Ramos (cell line): ENCODE data around the gene CAMK1G.

Source experiments
- in situ Hi-C: fragments of 300-500 bp; cut with MboI; formaldehyde crosslinking; loops from one replicate; pipeline ENCODE4 v1.14.3; 2022; ENCODE audit warnings: low sequenced_read_pairs; ENCODE audit not compliant: unreplicated experiment

Gene CAMK1G

DNA sequence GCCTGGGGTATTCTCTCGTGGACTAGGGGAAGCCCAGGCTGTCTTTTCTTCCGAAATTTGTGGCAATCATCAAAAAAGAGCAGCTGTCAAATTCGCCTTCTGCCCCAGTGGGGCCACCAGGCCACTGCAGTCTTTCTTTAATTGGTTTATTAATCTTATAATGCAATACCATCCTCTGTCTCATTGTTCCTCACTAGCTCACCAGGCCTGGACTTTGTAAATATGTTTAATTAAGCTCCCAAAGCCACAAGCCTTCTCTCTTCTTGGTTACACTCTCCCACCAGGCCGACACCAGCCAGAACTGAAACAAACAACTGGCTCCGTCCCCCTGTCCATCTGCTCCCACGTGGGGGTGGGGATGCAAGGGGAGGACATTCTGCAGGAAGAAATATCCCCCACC, 22.0 kb upstream of the CAMK1G start:
- in situ Hi-C loops, result no loop called here

GRCh38 chr1:209564849-209565248, 18.7 kb upstream of the CAMK1G start:
- in situ Hi-C loops, result no loop called here

- in situ Hi-C loops, result no loop called here
Observed at GRCh38 chr1:209565759-209566678, 17.5 kb upstream of the CAMK1G start.

DNA sequence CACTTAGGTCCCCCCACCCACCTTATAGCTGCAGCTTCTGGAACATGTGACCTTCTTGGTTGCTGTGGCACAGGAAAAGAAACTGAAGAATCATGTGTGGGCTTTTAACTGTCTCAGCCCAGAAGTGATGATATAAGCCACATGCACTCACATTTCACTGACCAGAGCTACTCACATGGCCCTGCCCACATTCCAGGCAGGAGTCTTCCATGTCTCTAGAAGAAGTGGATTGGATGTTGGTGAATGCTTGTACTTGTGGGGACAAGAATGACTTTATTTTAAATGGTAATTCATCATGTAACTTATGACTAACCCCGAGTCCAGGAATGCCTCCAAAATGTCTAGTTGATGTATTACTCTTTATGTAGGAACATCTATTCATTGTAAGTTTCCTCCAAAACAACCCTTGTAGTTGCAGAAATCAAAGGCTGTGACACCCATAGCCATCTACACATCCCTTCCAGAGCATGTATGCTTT, 15.8 kb upstream of the CAMK1G start:
- in situ Hi-C loops, result no loop called here

DNA sequence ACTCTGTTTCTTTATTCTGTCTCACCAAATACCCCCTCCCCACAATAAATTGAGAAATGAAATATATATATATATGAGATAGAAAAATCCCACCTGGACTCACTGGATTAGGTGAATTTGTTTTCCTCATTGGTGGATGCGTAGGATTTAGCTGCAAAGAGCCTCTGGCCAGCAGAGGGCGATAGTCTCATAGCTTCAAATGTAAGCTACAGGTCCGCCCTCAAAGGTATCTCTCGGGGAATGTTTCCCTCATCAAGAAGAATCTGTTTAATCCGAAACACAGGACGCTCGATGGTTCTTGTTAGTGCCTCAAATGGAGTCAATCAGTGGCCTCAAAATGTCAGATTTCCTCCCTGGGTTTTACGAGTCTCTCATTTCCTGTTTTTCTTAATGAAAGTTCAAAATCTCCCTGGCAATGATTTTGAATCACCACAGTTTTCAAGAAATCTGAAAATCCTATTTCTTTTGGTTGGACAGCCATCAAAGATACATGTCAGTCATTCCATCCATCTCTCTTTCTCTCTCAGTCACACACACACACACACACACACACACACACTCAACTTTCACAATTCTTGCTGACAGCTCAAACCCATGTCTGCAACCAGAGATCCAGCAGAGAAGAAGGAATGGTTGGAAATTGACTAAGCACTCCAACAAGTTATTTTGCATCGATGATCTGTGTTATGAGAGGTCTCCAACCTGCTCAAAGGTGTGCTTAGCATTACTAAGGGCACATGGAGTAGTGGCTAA, 13.9 kb upstream of the CAMK1G start:
- in situ Hi-C loops, result no loop called here

GRCh38 chr1:209570743-209571142, 12.8 kb upstream of the CAMK1G start:
- in situ Hi-C loops, result no loop called here

- in situ Hi-C loops, result no loop called here
Observed at GRCh38 chr1:209576392-209577197, 6.9 kb upstream of the CAMK1G start.

- in situ Hi-C loops, result no loop called here
Observed at GRCh38 chr1:209577346-209577745, 6.2 kb upstream of the CAMK1G start.

- in situ Hi-C loops, result no loop called here
Observed at GRCh38 chr1:209580577-209580976, 2.9 kb upstream of the CAMK1G start.

DNA sequence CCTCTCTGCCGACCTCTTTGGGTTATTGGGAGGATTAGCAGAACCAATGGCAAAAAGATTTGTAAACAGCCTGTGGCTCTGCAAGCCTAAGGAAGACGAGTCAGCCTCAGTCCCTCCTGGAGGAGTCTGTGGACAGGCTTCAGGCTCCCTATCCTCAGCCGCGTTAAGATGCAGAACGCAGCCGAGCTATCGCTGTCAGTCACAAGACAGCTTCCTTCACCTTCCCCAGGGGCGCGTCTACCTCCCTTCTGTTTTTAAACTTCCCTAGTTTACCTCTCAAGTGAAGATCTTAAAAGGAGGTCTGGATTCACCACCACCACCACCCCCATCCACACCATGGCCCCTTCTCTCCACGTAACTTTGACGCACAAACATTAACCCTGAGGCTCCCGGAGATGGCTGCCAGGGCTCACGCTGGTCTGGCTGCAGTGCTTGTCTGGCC, 738 bp downstream of the CAMK1G start:
- in situ Hi-C loops, result no loop called here

- in situ Hi-C loops, result no loop called here
Observed at GRCh38 chr1:209585197-209585596, 1.7 kb downstream of the CAMK1G start.

DNA sequence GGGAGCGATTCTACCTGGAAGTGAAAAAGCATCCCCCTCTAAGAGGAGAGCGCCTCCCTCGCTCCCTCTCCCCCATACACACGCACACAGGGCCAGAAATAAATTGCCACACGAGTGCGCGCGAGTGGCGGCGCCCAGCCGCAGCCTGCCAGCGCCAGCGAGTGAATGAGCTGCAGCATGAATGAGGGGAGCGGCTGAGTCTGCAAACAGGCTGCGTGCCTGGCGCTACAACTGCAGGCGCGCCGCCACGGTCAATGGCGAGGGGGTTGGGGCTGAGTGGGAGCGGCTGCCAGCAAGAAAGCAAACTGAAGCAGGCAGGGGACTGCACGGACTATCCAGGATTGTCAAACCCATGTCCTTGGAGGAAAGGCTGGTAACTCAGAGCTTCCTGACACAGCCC, 2.2 kb downstream of the CAMK1G start:
- in situ Hi-C loops, result no loop called here

GRCh38 chr1:209586221-209586740, 2.8 kb downstream of the CAMK1G start:
- in situ Hi-C loops, result no loop called here

DNA sequence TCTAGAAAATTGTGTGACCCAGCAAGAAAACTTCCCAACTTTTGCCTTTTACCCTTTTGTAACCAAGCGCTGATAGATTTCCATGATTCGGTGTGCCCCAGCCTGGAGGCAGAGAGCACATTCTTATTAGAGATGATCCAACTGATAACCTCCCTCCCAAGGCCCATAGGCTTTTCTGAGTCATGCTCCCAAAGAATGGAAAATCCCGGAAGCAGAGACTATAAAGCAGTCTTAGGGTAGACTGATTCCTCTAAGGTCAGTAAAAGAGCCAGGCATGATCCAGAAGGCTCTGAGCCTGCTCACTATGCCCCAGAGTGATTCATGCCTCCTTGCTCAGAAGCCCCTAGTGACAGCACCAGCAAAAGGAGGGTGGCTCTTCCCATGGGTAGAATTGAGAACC, 4.3 kb downstream of the CAMK1G start:
- in situ Hi-C loops, result no loop called here

DNA sequence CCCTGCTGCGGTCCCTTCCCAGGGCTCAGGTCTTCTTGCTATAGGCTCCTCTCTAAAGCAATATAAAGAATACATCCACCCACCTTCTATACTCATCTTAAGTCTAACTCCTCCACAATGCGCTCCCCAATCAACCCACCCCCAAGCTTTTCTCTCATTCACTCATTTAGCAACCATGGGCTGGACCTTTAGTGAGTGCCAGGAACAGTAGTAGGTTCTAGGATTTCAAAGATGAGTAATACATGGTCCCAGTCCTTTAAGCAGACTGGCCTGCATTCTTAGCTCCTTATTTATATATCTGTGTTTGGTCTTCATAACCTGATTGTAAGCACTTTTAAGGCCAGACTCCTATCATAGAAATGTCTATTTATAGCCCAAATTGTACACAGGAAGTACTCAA, 5.9 kb downstream of the CAMK1G start:
- in situ Hi-C loops, result no loop called here

GRCh38 chr1:209589863-209590262, 6.3 kb downstream of the CAMK1G start:
- in situ Hi-C loops, result no loop called here

- in situ Hi-C loops, result no loop called here
Observed at GRCh38 chr1:209590405-209590804, 6.9 kb downstream of the CAMK1G start.

DNA sequence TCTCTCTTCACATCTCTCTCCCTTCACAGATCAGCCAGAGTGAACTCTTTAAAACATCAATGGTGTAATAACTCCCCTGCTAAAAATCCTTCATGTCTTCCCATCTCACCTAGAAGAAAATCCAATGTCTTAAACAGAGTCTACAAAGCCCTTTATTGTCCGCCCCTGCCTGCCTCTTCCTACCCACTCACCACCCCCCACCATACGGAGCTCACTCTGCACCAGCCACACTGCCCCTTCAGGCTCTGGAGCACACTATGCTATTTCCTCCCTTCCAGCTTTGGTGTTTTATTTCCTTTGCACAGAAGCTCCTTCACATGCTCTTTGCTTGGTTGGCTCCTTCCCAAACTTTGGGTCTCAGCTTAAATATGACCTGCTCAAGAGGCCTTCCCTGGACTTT, 10.2 kb downstream of the CAMK1G start:
- in situ Hi-C loops, result no loop called here

- in situ Hi-C loops, result no loop called here
Observed at GRCh38 chr1:209594440-209594839, 10.9 kb downstream of the CAMK1G start.

GRCh38 chr1:209595028-209595427, 11.5 kb downstream of the CAMK1G start:
- in situ Hi-C loops, result no loop called here
